Type B pancreatic cell (in vitro differentiated cells): ENCODE data around the gene HCRTR1. TPM values are rescaled to one million over a fixed set of nuclear protein-coding genes. Genes with fewer than 3 reads are reported as not detected.

Experiments
- DNase-seq: peaks from one replicate; pipeline ENCODE4 v3.0.0; 2021; ENCODE audit warnings: mixed read lengths; ENCODE audit not compliant: unreplicated experiment; ENCODE audit errors: extremely low spot score
- H3K27ac Mint-ChIP-seq: 2 replicates; pipeline ENCODE4 v1.8.0; 2021; ENCODE audit warnings: mild to moderate bottlenecking, mixed read lengths
- H3K27me3 Mint-ChIP-seq: 2 replicates; pipeline ENCODE4 v1.8.0; 2021; ENCODE audit warnings: mixed read lengths
- H3K36me3 Mint-ChIP-seq: 2 replicates; pipeline ENCODE4 v1.8.0; 2021; ENCODE audit warnings: mixed read lengths
- H3K4me1 Mint-ChIP-seq: one replicate; pipeline ENCODE4 v1.8.0; 2021; ENCODE audit warnings: mixed read lengths; ENCODE audit not compliant: unreplicated experiment
- H3K4me3 Mint-ChIP-seq: 2 replicates; pipeline ENCODE4 v1.8.0; 2021; ENCODE audit warnings: mild to moderate bottlenecking, mixed read lengths
- H3K9me3 Mint-ChIP-seq: 2 replicates; pipeline ENCODE4 v1.8.0; 2021; ENCODE audit warnings: mixed read lengths
- CTCF ChIP-seq: fragments of 200-600 bp; sonication (generic); conservative IDR thresholded peaks from 2 replicates; pipeline ENCODE4 v1.5.0; 2021; ENCODE audit warnings: antibody characterized with exemption, mild to moderate bottlenecking
- total RNA-seq: library from RNA; stranded (reverse); gene quantifications from 2 replicates; pipeline ENCODE4 v1.2.1, GENCODE V29; 2021; ENCODE audit warnings: low replicate concordance

The HCRTR1 gene
- total RNA-seq, 1 donor from 2014 or later, result not detected

- H3K36me3 Mint-ChIP-seq, result no peaks in the 10 kb centered on the region
- peak overlapping the region; percentile 41 for H3K27ac Mint-ChIP-seq
- no peak overlapping the region for H3K4me3 Mint-ChIP-seq
- no peak for TF ChIP-seq CTCF
- peaks cover 4% of the 10 kb centered on the region for H3K4me1 Mint-ChIP-seq
- H3K9me3 Mint-ChIP-seq, result no peaks in the 10 kb centered on the region
- H3K27me3 Mint-ChIP-seq, result no peaks in the 10 kb centered on the region
- no peak for DNase-seq
Measured at GRCh38 chr1:31653717-31654473, 36.4 kb downstream of the HCRTR1 start.

GRCh38 chr1:31654474-31654776, 36.9 kb downstream of the HCRTR1 start:
- H3K4me1 Mint-ChIP-seq, result peaks cover 4% of the 10 kb centered on the region
- peak overlapping the region; percentile 41 for H3K27ac Mint-ChIP-seq
- H3K27me3 Mint-ChIP-seq, result no peaks in the 10 kb centered on the region

GRCh38 chr1:31655104-31655503, 37.6 kb downstream of the HCRTR1 start:
- H3K4me1 Mint-ChIP-seq, result peaks cover 4% of the 10 kb centered on the region
- no peak for TF ChIP-seq CTCF
- peak overlapping the region; percentile 27 for H3K27ac Mint-ChIP-seq
- no peaks in the 10 kb centered on the region for H3K36me3 Mint-ChIP-seq
- H3K4me3 Mint-ChIP-seq, result no peak overlapping the region
- H3K27me3 Mint-ChIP-seq, result no peaks in the 10 kb centered on the region
- DNase-seq, result no peak
- H3K9me3 Mint-ChIP-seq, result no peaks in the 10 kb centered on the region

More at GRCh38 chr1:31654474-31654776, 36.9 kb downstream of the HCRTR1 start:
- Mint-ChIP-seq H3K4me3 (no peak overlapping the region), H3K36me3 (no peaks in the 10 kb centered on the region), H3K9me3 (no peaks in the 10 kb centered on the region)
- TF ChIP-seq CTCF, result no peak
- no peak for DNase-seq

- Mint-ChIP-seq H3K27me3 (no peaks in the 10 kb centered on the region), H3K9me3 (no peaks in the 10 kb centered on the region), H3K4me1 (peaks cover 4% of the 10 kb centered on the region), H3K4me3 (no peak overlapping the region), H3K27ac (peak overlapping the region; percentile 27), H3K36me3 (no peaks in the 10 kb centered on the region)
- no peak for DNase-seq
- no peak for TF ChIP-seq CTCF
Measured at GRCh38 chr1:31655756-31656155, 38.3 kb downstream of the HCRTR1 start.

- Mint-ChIP-seq H3K4me3 (no peak overlapping the region), H3K27me3 (no peaks in the 10 kb centered on the region), H3K4me1 (no peaks in the 10 kb centered on the region), H3K9me3 (no peaks in the 10 kb centered on the region), H3K36me3 (no peaks in the 10 kb centered on the region), H3K27ac (no peak overlapping the region)
- TF ChIP-seq CTCF, result no peak
- DNase-seq, result no peak
Measured at GRCh38 chr1:31657020-31657804, 39.7 kb downstream of the HCRTR1 start.
